PC-9 (cell line): ENCODE measurements around the gene SDF2L1.

ENCODE experiments used
- CTCF ChIP-seq: fragments of 200-600 bp; sonication (generic); conservative IDR thresholded peaks from 2 replicates; pipeline ENCODE4 v1.6.1; 2017; ENCODE audit warnings: mixed run types, antibody characterized with exemption, mild to moderate bottlenecking, moderate library complexity
- EZH2 ChIP-seq: fragments of 200-600 bp; sonication (generic); IDR thresholded peaks from 2 replicates; pipeline ENCODE4 v1.8.0; 2017; ENCODE audit warnings: antibody characterized with exemption, low read depth

DNA sequence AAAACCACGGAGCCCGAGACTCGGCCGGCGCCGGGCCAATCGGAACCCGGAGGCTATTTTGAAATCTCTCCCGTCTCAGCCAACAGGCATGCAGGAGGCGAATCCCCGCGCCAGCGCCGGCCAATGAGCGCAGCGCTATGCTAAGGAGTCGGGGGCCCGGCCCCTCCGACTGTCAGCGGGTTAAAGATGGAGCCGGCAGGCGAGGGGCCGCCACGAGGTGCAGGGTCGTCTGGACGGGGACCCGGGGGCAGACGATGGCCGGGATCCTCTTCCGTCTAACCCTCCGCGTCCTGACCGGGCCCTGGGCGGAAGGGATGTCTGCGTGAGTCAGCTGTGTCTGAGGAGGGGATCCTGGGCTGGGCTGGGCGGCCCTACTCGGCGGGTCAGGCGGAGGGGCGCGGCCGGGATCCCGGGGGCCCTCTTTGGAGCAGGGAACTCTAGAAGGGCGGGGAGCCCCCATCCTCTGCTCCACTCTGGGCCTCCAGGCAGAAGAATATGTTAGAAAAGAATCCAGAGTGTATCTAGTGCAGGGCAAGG lies 10.0 kb downstream of the SDF2L1 start:
- TF ChIP-seq CTCF: no peak
- no peak for TF ChIP-seq EZH2
